ENCODE data around the gene KIF9.
"Not testable (repeated sequence)": the region's sequence is repeated elsewhere in the genome, so short reads cannot be mapped to it uniquely, and the experiment has no call there.

Gene KIF9

GRCh38 chr3:47294392-47294791 is 11.8 kb upstream of the KIF9 start:
- no peak for DNase-seq (ENCODE audit: low read depth)

GRCh38 chr3:47293822-47294221 is 11.2 kb upstream of the KIF9 start:
- no peak for DNase-seq (ENCODE audit: low read depth)

DNA sequence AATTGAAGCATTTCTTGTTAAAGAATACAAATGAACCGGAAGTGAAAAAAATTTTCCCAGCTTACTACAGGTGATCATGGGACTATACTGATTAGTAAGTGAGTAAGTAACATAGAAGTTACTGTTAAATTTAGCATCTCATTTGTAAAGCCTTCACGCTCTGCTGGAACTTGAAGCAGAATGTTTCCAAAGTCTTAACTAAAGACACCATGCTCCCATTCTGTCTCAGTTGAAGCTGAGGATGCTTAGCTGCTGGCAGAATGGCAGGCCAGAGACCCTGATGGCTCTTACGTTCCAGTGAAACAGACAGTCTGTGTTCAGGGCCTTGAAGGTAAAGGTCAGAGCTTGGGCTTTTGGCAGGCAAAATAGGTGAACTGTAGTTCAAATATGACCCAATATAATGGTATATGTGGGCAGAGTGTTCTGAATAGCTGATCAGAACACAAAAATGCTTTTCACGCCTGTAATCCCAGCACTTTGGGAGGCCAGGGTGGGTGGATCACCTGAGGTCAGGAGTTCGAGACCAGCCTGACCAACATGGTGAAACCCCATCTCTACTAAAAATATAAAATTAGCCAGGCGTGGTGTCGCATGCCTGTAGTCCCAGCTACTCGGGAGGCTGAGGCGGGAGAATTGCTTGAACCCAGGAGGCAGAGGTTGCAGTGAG is 9.3 kb upstream of the KIF9 start:
- DNase-seq (ENCODE audit: low read depth) = not testable (repeated sequence)

GRCh38 chr3:47291158-47291753 is 8.7 kb upstream of the KIF9 start:
- no peak for DNase-seq (ENCODE audit: low read depth)

GRCh38 chr3:47288966-47289910 is 6.6 kb upstream of the KIF9 start:
- DNase-seq (ENCODE audit: low read depth) = no peak

DNA sequence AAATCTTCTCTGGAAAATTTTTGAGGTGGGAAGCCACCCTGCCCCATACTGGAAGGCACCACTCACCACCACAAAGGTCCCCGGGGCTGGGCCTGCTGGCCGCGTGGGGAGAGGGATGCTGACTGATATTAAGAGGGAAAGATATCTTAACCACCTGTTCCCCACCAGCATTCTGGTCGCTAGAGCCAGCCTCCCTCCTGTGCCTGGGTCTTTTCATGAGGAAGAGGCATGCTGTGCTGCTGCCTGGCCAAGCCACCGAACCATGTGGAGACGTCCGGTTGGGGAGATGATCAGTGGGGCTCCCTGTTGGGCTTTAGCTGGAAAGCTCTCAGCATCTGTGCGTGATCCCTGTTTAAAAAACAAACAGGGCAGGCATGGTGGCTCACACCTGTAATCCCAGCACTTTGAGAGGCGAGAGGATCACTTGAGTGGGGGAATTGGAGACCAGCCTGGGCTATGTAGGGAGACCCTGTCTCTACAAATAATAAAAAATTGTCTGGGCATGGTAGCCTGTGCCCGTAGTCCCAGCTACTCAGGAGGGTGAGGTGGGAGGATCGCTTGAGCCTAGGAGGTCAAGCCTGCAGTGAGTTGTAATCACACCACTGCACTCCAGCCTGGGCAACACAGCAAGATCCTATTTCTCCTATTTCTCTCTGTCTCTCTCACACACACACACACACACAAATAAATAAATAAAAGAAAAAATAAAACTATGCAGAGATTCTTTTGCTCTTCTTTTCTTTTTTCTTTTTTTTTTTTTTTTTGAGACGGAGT is 1.2 kb upstream of the KIF9 start:
- DNase-seq (ENCODE audit: low read depth) = no peak

GRCh38 chr3:47283193-47283537 is 566 bp upstream of the KIF9 start:
- no peak for DNase-seq (ENCODE audit: low read depth)

GRCh38 chr3:47280519-47280918 is 2.1 kb downstream of the KIF9 start:
- DNase-seq (ENCODE audit: low read depth) = no peak

DNA sequence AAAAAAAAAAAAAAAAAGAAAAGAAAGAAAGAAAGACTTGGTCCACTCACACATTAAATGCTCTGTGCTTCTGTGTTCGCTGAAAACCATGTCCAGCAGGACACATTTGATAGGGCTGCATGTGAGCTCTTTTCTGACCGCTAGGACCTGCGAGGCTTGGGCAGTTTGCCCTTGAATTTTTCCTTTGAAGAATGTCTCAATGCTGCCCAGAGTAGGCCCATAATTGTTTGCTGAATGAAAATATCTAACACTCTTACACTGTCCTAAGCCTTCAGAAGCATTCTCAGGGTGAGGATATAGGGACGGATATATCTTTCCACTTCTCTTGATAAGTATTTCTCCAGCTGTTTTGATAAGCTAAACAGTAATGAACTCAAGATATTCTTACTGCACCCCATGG is 6.0 kb downstream of the KIF9 start:
- no peak for DNase-seq (ENCODE audit: low read depth)

DNA sequence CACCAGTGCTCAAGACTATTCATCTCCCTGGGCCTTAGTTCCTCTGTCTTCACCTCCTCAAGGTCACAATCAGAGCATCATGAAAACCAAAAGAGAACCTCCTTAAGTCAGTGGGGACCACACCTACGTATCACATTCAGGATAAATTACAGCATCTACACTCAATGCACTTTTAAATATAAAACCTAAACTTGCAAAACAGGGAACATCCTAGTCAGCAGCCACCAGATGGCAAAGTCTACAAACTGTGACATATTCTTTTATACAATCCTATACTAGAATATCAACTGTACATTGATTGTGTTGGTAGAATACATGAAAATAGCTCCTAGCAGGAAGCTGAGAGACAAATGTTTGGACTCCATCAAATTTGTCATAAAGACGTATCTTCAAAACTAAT is 7.9 kb downstream of the KIF9 start:
- DNase-seq (ENCODE audit: low read depth) = no peak

DNA sequence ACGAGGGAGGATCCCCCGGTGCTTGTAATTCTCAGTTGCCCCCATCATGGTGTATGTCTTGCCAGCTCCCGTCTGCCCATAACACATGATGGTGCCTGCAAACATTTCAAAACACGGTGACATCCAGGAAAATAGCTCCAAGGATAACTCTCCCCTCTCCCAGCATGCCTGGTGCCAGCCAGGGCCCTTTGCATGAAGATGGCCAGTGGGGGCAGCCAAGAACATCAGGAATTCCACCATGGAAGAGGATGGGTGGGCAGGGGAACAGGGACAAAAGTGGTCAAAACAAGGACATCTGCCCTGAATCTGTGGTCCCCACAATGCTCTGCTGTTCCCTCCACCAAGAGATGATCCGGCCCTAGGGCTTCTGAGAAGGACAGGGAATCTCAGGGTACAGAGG is 9.0 kb downstream of the KIF9 start:
- DNase-seq (ENCODE audit: low read depth) = no peak

DNA sequence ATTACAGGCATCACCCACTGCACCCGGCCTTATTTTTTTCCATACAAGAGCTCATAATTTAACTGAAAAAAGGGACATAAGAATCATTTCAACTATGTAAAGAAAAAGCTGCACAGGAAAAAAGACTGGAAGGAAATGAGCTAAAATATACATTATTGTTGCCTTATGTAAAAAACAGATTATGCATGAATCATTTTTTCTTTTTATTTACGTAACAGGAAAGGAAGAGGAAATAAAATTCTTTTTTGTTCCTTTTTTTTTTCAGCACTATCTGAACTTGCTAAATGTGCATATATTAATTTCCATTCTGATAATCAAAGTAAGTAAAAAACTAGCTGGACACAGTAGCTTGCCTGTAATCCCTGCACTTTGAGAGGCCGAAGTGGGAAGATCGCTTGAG is 12.1 kb downstream of the KIF9 start:
- DNase-seq (ENCODE audit: low read depth) = no peak

- DNase-seq (ENCODE audit: low read depth) = no peak
These were observed 15.1 kb downstream of the KIF9 start for GRCh38 chr3:47267490-47267824.

GRCh38 chr3:47266709-47267489 is 15.7 kb downstream of the KIF9 start:
- no peak for DNase-seq (ENCODE audit: low read depth)

DNA sequence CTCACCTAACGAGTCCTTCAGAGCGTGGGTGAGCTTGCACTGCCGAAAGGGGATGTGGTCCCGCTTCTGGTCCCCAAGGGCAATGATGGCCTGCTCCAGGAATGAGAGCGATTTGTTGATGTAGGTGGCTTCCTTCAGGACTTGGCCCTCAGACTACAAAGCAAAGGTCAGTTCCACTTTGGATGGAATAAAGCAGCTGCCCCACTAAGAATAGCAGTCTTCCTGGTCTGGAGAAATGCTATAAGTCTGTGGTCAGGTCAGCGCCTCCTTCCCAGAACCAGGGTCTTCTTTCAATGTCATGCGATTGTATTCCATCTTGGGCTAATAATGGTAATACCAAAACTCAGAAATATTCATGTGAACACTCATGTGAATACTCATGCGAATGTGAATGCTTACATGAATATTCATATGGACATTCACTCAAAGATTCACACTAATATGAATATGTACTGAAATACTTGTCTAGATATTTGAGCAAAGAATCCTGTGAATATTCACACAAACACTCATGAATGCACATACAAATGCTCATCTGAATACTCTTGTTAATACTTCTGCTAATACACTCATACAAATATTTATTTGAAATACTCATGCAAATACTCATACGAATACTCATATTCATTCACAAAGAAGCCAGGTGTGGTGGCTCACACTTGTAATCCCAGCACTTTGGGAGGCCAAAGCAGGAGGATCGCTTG is 16.7 kb downstream of the KIF9 start:
- no peak for DNase-seq (ENCODE audit: low read depth)

DNA sequence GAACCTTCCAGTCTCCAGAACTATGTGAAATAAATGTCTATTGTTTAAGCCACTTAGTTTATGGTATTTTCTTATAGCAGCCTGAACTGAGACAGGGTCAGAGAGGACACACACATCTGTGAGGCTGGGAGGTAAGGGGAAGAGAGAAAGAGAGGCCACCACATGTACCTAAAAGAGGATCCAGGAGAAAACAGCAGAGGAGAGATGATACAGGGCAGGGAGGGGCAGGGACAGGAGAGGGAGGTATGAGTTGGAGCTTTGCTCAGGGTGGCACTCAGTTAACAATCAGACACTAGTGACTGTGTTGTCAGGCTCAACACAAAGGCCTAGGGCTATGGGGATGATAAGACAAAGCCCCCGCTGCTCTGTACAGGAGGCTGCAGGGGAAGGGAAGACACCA is 17.6 kb downstream of the KIF9 start:
- DNase-seq (ENCODE audit: low read depth) = no peak

- DNase-seq (ENCODE audit: low read depth) = no peak
These were observed 21.3 kb downstream of the KIF9 start for GRCh38 chr3:47261301-47261700.

- no peak for DNase-seq (ENCODE audit: low read depth)
These were observed 22.0 kb downstream of the KIF9 start for GRCh38 chr3:47260605-47261004.

- no peak for DNase-seq (ENCODE audit: low read depth)
These were observed 23.5 kb downstream of the KIF9 start for GRCh38 chr3:47259114-47259513.

- not testable (repeated sequence) for DNase-seq (ENCODE audit: low read depth)
These were observed 26.3 kb downstream of the KIF9 start for GRCh38 chr3:47256331-47256730.

DNA sequence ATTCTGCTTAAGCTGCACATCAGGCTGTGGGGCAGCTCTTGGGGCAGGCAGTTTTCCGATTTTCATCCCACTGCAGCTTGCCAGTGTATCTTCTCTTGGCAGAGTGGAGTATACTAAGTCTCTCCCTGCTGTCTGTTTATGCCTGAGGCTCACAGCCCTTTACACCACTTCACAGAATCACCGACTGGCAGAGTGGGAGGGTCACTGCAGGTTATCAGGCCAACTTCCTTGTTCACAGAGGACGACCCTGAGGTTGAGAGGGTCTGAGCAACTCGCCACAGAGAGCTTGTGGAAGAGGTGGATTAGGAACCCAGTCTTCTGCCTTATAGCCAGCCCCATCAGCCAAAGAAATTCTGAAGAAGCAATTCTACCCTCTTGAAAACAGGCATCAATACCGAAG is 30.9 kb downstream of the KIF9 start:
- no peak for DNase-seq (ENCODE audit: low read depth)
